Fibroblast of pulmonary artery (primary cell): ENCODE measurements around the gene ZDHHC7.

Experiments
- DNase-seq: peaks from one replicate; pipeline ENCODE4 v3.0.0-alpha.2; 2010; ENCODE audit warnings: low read depth
- H3K4me3 ChIP-seq: replicated peaks from 2 replicates; pipeline ENCODE4 v1.5.1; 2011; ENCODE audit warnings: low read depth, mild to moderate bottlenecking, control low read depth, low read length, moderate library complexity
- TF ChIP-seq, protein P1 (sequence below): IDR thresholded peaks from 2 replicates; pipeline ENCODE4 v1.5.1; 2011; ENCODE audit warnings: mild to moderate bottlenecking, control low read depth, low read length, inconsistent platforms; ENCODE audit errors: missing control alignments

Gene ZDHHC7

DNA sequence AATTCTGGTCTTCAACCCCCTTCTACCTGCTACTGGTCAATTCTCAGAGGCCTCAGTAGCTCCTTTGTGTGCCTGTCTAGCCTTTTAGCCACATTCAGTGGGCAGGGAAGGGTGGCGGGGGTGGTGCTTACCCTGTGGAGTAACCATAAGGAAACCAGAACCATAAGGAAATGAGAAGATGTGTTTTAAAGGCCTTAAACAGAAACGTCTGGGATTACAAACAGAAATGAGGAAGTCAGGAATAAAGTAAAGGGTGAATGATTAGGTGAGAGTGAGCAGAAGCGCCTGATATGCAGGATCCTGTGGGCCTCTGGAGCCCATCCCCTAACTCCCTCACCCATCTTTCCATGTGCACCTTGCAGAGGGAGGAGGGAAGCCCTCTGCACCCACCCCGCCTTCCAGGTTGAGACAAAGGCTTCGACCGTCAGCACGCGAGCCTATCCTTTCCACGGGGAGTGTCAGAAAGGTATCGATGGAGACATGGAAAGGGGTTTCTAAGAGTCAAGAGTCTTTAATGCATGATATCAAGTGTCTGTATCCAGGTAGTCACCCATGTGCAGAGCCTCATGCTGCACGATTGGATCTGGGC is 36.6 kb upstream of the ZDHHC7 start:
- DNase-seq: no peak
- TF ChIP-seq, protein P1, sequence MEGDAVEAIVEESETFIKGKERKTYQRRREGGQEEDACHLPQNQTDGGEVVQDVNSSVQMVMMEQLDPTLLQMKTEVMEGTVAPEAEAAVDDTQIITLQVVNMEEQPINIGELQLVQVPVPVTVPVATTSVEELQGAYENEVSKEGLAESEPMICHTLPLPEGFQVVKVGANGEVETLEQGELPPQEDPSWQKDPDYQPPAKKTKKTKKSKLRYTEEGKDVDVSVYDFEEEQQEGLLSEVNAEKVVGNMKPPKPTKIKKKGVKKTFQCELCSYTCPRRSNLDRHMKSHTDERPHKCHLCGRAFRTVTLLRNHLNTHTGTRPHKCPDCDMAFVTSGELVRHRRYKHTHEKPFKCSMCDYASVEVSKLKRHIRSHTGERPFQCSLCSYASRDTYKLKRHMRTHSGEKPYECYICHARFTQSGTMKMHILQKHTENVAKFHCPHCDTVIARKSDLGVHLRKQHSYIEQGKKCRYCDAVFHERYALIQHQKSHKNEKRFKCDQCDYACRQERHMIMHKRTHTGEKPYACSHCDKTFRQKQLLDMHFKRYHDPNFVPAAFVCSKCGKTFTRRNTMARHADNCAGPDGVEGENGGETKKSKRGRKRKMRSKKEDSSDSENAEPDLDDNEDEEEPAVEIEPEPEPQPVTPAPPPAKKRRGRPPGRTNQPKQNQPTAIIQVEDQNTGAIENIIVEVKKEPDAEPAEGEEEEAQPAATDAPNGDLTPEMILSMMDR: no peak
- H3K4me3 ChIP-seq: no peak overlapping the region

DNA sequence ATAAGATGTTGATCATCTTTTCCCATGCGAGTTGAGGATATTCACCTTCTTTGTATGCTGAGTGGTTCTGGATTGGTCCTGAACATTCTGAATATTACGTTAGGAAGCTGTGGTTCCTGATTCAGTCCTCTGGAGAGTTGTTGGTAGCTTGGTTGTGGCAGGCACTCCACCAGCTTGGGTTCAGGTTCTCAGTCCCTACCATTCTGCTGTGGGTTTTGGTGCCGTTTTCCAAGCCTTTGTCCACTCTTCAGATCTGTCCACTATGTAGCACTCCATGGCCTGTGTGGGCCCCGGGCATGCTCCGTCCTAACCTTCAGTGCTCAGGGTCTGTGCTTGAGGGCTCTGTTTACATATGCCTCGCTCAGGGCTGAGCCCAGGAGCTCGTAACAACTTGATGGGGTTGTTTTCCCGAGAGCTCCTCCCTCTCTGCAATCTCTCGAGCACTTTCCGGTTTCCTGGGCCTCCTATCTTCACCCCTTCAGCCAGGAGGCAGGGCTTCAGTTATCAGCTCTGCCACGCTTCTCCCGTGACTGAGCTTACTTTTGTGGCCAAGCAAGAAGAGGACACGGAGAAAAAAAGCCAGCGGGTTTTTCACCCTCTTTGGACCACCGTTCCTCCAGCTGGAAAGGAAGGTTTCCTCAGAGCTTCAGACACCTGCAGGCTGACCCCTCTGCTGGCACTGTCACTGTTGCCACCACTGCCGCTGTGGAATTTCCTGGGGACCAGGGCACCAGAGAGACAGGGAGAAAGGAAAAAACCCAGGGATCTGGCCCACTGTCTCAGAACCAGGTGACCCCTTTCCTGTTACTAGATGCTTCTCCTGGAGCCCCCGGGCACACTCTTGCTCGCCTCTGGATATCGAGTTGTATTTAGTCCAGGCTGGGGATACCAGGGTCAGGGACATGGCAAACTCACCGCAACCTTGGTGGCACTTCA is 35.9 kb upstream of the ZDHHC7 start:
- H3K4me3 ChIP-seq: no peak overlapping the region
- TF ChIP-seq, protein P1: no peak
- DNase-seq: peak; percentile 22

DNA sequence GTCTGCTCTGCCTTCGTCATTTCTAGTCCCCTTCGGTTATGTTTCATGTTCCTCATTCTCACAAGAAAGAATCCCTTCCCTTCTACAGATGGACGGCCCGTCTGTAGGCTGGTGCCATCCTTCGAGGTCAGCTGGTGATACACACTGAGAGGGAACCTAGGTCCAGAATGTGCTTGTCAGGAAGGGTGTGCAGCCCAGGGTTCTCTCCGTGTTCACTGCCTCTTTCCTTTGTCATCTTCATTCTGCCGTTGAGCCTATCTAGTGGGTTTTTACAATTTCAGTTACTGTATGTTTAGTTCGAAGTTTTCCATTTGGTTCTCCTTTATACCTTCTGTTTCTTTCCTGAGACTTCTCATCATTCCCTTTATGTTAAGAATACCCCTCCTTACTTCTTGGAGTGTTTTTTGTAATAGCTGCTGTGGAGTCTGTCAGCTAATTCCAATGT is 35.2 kb upstream of the ZDHHC7 start:
- TF ChIP-seq, protein P1: no peak
- H3K4me3 ChIP-seq: no peak overlapping the region
- no peak for DNase-seq

DNA sequence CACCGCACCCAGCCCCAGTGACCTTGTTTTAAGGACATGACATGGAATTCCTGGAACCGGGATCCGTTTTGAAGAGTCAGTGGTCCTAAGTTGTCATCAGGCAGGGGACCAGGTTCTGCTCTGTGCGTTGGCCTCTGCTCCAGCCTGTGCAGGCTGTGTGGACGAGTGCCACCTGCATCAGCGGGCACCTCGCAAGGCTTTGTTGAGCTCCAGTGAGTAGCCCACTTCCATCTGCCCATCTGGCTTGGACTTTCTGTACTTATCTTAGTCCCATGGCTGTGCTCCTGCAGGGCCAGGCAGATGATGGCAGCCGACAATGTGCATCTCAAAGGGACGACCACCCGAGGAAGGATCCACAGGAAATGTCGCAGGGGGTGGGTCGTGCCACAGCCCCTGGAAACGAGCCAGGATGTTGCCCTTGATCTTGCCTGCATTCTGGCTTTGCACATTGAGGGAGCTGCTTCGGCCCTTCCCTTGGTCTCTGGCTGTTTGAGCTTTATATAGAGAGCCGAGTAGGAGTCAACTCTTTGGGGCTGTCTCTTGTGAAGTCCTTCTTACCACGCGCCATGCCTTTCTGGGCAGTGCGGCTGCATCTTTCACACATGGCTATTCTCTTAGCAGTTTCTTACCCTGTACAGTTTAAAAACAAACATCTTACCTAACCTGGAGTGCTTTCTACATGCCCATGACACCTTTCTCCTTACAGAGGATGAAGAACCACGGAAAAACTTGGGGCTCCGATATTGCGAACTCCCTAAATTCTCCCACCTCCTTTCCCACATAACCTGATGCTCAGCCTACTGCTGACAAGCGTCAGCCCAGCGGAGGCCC is 34.5 kb upstream of the ZDHHC7 start:
- TF ChIP-seq, protein P1: no peak
- no peak for DNase-seq
- no peak overlapping the region for H3K4me3 ChIP-seq

DNA sequence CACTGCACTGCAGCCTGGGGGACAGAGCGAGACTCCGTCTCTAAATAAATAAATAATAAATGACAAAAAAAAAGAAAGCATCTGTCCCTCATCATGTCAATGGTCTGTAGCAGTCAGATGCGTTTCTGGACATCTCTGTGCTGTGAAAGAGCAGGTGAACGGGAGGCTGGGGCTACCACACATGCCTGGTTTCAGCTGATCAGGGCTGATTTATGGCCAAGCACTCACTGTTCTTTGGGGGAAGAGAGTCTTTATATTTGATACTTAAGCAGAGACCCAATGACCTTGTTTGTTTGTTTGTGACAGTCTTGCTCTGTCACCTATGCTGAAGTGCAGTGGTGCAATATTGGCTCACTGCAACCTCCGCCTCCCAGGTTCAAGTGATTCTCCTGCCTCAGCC is 33.7 kb upstream of the ZDHHC7 start:
- H3K4me3 ChIP-seq: no peak overlapping the region
- TF ChIP-seq, protein P1: no peak
- no peak for DNase-seq

DNA sequence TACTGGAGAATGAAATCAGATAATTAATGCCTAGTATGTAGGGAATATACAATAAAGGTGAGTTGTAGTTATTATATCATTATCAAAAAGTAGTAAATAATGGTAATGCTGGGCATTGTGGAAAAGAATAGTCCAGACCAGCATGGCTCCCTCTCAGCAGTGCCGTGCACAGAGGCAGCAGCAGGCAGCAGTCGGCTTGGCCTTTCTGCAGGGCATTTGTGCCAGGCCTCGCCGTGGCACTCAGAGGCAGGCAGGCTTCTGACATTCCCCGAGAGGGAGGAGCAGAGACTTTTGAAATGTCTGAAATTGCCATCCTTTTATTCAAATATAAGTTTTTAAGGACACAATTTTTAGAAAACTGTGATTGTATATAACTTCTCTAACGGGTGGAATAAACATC is 31.3 kb upstream of the ZDHHC7 start:
- TF ChIP-seq, protein P1: no peak
- H3K4me3 ChIP-seq: no peak overlapping the region
- DNase-seq: no peak
